ENCODE data around the gene SNX24.
"Not testable (repeated sequence)": the region's sequence is repeated elsewhere in the genome, so short reads cannot be mapped to it uniquely, and the experiment has no call there.

SNX24 gene

DNA sequence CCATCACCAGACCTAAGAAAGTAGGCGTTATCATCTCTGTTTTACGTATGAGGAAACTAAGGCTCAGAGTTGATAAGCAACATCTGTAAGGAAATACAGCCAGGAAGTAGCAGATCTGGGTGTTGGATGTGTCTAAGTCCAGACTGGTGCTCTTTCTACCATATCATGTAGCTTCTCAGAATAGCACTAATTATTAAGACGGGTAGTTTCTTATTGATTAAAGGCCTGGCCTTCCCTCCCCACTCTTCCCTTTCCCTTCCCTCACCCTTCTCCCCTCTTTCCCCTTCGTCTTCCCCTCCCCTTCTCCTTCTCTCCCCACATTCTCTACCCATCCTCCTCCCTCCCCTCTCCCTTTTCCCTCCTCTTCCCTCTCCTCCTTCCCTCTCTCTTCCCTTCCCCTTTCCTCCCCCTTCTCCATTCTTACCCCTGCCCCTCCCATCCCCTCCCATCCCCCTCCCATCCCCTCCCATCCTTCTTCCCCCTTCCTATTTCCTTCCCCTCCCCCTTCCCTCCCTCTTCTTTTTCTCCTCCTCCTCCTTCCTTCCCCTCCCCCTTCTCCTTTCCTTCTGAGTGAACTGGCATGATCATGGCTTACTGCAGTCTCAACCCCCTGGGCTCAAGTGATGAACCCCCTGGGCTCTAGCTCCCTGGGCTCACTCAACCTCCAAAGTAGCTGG lies 79.4 kb downstream of the SNX24 start:
- no peak for DNase-seq

DNA sequence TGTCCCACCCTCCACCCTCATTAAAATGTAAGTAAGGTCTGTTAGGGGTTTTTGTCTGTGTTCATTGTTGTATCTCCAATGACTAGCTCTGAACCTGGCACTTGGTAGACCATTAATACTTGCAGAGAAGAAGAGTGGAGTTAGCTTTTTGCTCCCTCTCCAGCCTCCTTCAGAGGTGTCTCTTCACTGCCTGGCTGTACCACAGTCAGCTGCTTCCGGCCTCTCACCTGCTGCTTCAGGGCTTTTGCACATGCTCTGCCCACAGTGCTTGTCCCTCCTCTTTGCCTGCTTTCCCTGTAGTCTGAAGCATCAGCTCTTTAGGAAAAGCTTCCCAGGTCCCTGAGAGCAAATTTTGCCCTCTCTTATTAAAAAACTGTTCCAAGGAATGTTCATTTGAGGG lies 83.6 kb downstream of the SNX24 start:
- no peak for DNase-seq

DNA sequence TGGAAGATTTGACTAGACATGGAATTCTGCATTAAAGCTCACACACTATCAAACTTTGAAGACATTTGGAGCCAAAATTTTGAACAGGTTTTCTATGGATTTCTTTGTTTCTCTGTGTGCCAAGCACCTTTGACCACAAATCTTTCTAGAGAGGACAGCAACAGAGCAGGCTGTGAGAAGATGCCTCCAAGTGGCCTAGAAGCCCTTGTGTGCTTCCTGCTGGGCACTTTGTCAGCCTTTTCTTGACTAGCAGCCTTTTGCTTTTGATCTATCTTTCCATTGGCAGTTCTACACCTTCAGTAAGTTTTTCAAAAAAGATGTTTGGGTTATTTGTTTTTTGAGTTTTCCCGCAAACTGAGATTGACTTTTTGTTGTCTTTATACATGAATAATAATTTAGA lies 84.6 kb downstream of the SNX24 start:
- DNase-seq: no peak

DNA sequence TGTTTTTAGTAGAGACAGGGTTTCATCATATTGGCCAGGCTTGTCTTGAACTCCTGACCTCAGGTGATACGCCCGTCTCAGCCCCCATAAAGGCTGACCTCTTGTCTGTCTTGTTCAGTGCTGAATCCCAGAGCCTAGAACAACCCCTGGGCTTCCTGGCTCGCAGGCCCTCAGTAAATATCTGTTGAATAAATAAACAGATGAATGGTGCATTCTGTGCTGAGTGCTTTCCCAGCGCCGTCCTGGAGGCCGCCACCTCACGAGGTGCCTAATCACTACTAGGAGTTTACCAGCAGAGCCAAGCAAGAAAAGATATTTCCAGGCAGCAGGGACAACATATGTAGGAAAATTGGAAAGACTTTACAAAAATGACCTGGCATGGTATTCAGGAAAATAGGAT lies 88.5 kb downstream of the SNX24 start:
- DNase-seq: no peak

DNA sequence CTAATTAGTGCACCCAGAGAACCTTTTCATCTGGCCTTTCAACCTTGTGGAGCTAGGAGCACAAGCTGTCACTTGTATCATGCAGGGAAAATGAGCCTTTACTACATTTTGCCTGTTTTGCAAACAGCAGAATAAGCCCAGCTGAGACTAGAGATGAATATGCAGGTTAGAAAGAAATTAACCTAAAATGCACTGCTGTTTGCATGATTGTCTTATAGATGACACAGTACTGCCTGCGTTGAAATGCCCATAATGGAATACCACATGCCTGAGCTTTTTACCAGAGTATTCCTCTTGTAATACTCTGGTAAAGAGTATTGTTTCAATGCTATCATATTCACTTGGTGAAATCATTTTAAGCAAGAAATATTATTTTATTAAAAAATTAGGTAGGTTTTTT lies 90.7 kb downstream of the SNX24 start:
- no peak for DNase-seq

DNA sequence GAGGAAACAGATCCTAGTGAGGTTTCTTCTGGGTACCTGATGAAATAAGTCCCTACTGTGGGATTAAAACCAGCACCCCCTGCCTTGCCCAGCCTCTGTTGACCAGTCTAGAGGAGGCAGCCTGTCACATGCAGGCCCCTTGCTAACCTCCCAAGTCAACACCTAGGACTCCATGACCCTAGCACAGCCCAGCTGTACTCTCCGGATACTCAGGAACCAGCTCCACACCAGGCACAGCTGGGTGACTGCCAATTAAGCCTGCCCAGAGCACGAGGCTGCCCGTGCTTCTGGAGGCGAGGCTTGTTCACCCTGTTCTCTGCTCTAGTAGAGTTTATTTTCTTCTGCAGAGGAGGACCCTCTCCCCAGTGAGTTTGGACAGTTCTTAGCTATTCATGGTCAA lies 92.5 kb downstream of the SNX24 start:
- DNase-seq: no peak

DNA sequence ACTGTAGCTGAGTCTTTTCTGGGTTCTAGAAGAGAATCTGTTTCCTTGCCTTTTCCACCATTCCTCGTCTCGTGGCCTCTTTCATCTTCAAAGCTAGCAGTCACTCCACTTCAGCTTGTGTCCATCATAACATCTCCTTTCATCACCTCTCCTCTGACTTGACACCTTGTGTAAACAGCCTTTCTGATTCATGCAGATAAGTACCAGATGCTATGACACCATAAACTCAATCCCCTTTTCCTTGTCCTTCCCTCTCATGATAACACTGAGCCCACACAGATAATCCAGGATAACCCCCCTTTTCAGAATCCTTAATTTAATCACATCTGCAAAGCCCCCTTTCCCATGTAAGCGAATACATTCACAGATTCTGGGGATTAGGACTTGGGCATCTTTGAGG lies 95.5 kb downstream of the SNX24 start:
- no peak for DNase-seq

DNA sequence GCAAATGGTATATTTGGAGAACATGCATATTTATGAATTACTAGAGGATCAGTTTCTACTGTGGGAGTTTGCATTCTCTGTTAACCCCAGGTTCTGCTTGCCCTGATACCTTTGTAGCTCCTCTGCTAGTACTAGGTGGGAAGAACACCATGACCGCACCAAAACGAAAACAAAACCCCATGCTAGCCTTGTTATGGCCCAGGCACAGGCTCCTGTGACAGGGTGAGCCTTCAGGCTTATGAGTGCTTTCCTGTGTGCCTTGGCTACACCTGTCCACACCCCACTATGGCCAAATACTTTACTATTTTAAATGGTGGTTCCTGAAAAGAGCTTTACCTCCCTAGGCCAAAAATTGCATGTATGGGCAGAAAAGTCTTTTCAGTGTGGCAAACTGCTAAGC lies 96.3 kb downstream of the SNX24 start:
- DNase-seq: no peak

DNA sequence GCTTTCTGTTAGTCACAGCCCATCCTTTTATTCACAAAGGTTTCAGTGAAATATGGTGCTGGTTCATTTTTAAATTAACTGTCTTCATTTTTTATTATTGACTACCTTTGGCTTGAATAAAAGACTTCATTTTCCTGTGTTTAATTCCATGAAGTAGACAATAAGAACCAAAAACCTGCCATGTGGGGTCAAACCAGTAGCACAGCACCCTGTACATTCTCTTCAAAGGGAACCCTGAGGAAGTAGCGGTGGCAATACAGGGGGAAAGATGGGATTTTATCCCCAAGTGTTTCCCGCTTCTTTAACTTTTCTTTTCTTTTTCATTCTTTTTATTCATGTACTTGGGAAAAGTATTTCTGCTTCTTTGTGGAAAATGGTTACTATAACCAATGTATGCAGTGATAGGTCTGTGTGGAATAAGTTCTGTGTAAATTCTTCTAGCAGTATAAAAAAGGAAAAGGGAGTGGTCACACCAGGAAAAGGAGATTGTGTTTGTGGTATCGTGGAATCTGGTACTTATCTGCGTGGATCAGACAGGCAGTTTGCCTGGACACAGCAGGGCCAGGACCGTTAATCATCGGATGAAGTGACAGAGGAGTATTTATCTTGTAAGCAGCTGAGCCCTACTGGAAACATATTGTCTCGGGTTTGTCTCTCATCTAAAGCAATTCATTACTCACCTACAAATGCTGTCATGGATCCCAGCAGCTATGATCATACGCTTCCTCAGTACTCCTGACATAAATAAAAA lies 96.9 kb downstream of the SNX24 start:
- DNase-seq: no peak

DNA sequence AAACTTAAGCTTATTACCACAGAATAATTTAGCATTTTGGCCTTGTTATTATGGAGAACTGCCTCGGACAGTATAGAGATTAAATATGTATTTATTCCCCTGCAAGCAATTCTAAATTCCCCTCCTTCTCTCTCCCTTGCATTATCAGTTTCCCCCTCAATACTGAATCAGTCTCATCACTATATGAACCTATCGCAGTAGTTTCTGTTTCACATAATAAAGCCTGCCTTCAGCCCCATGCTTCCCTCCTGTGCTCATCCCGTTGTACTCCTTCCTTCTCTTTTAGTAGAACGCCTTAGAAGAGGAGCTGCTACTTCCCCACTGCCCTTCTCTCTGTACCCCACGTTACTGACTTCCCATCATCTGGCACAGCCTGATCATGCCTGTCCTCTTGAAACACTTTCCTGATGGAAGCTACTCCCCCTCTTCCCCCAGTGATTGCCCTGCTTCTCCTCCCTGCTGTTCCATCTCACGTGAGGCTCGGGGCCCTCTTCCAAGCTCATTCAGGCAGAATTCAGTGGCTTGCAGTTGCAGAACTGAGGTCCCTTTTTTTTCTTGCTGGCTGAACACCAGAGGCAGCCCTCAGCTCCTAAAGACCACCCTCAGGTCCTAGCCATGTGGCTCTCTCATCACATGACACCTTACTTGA lies 97.8 kb downstream of the SNX24 start:
- no peak for DNase-seq

DNA sequence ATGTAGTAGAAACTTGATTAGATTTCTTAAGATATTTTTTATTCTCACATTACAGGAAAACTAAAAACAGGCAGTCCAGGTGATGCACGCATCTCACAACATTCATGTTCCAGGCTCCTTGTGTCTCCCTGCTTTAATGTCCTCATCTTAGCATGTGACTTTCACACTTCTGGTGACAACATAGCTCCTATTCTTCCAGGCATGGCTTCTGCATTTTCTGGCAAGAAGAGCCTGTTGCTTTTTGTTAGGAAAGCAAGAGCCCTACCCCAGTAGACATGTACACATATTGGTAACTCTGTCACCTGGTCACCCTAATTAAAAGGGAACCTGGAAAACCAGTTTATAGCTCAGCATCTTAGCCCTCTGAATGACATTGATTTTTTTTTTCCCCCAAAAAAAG lies 98.6 kb downstream of the SNX24 start:
- no peak for DNase-seq

DNA sequence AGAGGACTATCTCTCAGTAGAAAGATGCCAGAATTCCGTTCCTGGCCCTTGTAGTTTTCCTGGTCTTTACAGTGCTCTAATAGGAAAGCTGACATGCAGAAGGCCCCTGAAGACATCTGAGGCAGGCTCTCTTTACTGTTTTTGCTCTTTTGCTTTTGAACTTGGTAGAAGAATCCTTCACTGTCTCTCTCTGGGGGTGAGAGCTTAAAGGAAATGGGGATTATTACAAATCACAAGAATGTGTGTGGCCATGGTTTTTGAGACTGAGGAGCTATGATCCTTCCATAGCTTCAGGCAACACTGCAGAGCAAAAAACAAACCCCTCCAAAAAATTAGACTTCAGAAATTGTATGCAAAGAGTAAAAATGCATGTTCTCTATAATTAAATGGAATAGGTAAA lies 102.0 kb downstream of the SNX24 start:
- DNase-seq: no peak

DNA sequence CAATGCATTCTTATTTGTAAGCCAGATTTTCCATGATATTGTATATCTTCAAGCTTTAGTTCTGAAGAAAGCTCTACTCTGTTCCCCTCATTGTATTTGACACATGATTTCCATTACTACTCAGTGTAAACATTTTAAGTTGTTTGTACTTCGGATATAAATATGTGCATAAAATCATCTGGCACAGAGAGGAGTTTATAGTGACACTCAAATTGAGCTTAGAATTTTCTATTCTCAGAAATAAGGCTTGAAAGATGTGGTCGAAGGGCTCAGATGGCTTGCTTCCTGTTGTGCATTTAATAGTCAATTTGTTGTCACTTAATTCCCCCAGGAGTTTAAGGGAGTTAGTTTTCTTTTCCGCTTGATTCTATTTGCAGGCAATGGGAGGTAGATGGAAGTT lies 102.4 kb downstream of the SNX24 start:
- DNase-seq: no peak

DNA sequence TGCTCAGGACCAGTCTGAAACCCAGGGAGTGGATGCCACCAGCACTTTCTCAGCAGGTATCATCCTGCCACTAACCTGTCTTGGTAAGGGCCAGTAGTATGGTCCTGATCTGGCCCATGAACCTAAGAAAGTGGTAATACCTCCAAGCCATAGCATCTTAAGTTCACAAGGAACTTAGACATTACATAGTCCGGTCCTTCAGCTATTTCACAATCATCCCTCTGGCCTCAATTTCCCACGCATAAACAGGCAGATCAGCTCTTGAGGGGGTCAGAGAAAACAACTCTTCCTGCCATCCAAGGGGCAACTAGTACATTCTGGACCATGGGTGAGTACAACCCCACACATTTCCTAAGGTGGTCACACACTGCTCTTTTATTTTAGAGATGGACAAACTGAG lies 102.9 kb downstream of the SNX24 start:
- DNase-seq: no peak

DNA sequence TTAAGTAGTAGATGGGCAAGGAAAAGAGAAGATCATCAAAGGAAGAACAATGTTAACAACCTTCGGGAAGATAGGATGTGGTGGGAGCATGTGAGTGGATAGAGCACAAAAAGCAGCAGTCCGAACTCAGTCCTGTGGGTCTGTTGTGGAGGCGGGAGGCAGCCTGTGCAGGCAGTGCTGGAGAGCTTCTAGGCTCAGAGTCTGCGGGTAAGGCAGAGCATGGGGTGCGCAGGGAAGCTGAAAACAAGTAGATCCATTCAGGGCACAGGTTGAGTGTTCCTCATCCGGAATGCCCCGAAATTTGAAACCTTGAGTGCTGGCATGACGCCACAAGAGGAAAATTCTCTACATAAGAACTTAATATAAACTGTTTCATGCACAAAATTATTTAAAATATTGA lies 106.2 kb downstream of the SNX24 start:
- DNase-seq: no peak

DNA sequence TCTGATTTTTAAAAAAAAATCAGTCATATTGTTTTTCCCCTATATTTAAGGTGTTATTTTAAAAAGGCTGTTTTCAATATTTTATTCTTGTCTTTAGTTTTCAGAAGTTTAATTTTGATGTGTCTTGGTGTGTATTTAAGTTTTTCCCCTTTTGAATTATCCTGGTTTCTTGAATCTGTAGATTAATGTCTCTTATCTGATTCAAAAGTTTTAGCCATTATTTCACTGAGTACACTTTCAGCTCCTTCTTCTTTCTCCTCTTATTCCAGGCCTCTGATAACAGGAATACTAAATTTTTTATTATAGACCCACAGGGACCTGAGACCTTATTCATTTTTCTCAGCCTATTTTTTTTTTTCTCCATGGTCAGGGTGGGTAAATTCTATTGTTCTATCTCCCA lies 109.3 kb downstream of the SNX24 start:
- DNase-seq: no peak

DNA sequence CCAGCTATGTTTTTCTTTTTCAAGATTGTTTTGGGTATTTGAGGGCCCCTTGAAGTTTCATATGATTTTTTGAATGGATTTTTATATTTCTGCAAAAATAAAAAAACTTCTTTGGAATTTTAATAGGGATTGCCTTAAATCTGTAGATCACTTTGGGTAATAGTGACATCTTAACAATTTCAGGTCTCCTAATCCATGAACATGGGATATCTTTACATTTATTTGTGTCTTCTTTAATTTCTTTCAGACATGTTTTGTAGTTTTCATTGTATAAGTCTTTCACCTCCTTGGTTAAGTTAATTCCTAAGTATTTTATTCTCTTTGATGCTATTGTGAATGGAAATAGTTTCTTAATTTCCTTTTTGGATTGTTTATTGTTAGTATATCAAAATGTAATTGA lies 112.0 kb downstream of the SNX24 start:
- DNase-seq: no peak

DNA sequence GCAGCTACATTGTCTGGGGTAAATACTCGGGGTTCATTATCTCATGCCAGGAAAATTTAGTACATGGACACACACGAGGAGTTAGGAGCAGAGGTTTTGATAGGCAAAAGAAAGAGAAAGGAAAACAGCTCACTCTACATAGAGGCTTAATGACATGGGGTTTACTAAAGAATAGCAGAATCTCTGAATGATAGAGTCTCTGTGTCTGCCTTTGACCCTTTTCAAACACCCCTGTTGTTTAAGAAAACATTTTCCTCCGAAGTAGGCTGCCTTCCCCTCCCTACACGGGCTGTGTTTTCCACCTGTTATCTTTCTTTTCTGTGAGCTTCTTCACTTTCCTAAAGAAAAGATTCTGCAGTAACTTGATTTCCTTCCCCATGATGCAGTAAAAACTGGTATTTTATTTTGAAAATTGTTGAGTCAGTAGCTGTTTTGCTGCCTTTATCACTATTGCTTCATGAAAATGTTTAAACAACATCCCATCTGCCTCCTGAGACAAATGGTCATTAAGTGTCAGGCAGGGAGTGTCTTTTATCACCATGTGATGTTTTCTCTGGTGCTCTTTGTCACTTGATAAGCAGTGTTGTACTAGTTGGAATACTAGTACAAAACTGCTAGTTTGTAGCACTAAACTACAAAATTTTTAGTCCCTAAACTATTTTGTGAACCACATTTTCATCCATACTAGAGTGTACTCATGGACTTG lies 114.5 kb downstream of the SNX24 start:
- DNase-seq: no peak

DNA sequence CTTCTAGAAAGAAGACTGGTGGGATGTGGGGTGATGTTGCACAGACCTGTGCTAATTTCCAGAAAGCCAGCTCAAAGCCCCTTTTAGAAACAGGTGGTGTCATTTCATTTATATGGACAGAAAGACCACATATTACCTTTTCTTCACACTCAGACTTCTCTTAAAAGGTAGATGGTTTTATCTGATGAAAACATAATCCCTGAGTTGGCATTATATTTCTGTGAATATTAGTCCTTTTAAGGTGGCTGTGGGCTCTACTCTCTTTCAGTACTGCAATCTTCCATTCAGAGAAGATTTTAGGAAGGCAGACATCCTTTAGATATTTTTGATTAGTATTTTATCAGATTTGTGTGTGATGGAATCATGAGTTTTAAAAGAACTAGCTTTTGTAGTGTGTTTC lies 117.9 kb downstream of the SNX24 start:
- no peak for DNase-seq

DNA sequence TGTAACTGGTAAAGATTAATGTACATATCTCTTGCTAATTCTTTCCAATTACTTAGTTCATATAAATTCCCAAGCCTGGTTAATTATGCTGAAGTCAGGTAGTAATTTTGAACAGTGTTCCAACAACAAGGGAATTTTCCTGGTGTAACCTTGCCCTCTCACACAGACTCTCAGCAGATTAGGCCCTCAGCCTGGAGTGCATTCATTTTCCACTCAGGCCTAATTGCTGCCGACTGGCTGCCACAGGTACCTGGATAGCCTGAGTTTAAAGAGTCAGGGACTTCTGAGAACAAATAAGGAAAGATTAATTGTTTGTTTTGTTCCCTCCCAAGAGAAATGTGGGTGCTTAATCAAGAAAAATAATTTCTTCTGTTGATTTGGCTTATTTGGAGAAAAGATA lies 119.7 kb downstream of the SNX24 start:
- DNase-seq: no peak

DNA sequence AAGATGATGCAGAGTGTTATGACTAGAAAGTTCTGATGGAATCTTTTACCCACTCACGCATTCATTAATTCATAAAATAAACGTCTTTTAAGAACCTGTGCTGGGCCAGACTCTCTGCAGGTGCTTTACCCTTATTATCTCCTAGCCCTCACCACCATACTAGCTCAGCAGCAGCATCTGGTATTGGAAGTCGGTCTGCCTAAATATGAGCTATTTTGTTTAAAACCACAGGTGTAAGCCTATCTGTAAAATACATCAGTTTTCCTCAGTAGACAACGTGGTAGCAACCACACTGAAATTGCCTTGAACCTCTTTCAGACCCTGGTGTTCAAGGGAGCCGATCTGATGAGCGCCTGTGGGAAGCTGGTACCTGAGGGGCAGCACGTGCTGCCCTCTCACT lies 121.7 kb downstream of the SNX24 start:
- DNase-seq: no peak

DNA sequence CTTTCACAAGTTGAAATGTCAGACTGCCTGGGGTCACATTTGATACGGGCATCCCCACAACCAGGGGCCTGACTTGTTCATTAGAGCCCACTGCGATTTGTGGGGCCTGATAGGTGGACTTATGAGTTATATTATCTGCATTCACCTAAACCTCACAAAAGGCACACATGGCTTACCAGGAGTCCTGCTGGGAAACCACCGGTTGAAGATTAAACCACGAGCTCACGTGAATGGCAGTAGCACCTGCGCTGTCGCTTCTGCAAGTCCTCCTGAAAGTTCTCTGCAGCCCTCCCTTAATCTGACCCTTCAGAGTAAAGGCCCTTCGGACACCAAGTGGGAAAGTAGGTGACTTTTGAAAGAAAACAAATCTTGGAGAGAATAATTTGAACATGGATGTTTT lies 122.2 kb downstream of the SNX24 start:
- no peak for DNase-seq

DNA sequence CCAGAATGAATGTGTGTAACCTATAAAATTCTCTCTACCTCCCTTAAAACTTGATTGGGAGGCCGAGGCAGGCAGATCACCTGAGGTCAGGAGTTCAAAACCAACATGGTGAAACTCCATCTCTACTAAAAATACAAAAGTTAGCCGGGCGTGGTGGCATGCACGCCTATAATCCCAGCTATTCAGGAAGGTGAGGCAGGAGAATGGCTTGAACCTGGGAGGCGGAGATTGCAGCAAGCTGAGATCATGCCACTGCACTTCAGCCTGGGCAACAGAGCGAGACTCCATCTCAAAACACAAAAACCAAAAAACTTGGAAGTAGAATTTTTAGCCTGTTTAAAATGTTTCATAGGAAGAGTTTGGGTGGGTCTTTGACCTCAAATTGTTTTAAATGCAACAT lies 122.6 kb downstream of the SNX24 start:
- not testable (repeated sequence) for DNase-seq

DNA sequence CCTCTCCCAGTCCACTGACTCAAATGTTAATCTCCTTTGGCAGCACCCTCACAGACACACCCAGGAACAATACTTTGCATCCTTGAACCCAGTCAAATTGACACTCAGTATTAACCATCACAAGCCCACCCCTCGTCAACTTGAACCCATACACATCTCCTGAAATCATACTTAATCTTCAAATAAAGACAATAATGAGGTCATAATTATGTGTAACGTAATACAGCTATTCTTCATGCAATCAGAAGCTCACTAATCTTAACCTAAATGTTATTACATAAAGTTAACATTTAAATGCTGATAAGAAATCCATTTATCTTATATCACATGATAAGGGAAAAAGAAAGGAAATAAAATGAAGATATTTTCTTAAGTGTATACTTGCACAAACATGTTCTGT lies 125.9 kb downstream of the SNX24 start:
- no peak for DNase-seq
